ENCODE results near the gene CTNNA2.

Gene CTNNA2

GRCh38 chr2:80205498-80205897 is 692.6 kb downstream of the CTNNA2 start:
- DNase-seq: no peak
- no peak for ATAC-seq (ENCODE audit: insufficient read depth, low read depth)
- no peak overlapping the region for H3K4me2 ChIP-seq (ENCODE audit: insufficient read depth, low read length)
- no peak overlapping the region for H3K4me3 ChIP-seq (ENCODE audit: low read depth in 1 of 2, low read length in 2 of 2)
- TF ChIP-seq EZH2 (IDR thresholded peaks at IDR 0.05; ENCODE audit: borderline replicate concordance, low read depth, low read length, severe bottlenecking): no peak
- TF ChIP-seq, protein P1, sequence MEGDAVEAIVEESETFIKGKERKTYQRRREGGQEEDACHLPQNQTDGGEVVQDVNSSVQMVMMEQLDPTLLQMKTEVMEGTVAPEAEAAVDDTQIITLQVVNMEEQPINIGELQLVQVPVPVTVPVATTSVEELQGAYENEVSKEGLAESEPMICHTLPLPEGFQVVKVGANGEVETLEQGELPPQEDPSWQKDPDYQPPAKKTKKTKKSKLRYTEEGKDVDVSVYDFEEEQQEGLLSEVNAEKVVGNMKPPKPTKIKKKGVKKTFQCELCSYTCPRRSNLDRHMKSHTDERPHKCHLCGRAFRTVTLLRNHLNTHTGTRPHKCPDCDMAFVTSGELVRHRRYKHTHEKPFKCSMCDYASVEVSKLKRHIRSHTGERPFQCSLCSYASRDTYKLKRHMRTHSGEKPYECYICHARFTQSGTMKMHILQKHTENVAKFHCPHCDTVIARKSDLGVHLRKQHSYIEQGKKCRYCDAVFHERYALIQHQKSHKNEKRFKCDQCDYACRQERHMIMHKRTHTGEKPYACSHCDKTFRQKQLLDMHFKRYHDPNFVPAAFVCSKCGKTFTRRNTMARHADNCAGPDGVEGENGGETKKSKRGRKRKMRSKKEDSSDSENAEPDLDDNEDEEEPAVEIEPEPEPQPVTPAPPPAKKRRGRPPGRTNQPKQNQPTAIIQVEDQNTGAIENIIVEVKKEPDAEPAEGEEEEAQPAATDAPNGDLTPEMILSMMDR (IDR thresholded peaks at IDR 0.05; ENCODE audit: borderline replicate concordance, extremely low read depth, low read length, poor library complexity, severe bottlenecking): no peak
- no peak overlapping the region for H3K27ac ChIP-seq (ENCODE audit: low read length)
- no peaks in the 10 kb centered on the region for H3K79me2 ChIP-seq (ENCODE audit: insufficient read depth, low read length)
- H3K9me3 ChIP-seq (ENCODE audit: insufficient read depth, low read length, severe bottlenecking): peaks cover 10% of the 10 kb centered on the region
- H3K9ac ChIP-seq (ENCODE audit: low read depth, low read length): no peak overlapping the region
- no peak overlapping the region for H2AFZ ChIP-seq (ENCODE audit: low read depth, low read length)
- H3K4me1 ChIP-seq (ENCODE audit: insufficient read depth, low read length): no peaks in the 10 kb centered on the region
- H3K27me3 ChIP-seq (ENCODE audit: insufficient read depth, low read length, poor library complexity): no peaks in the 10 kb centered on the region
- no peaks in the 10 kb centered on the region for H4K20me1 ChIP-seq (ENCODE audit: insufficient read depth, low read length)
- H3K36me3 ChIP-seq (ENCODE audit: insufficient read depth, low read length): no peaks in the 10 kb centered on the region

- Histone ChIP-seq H3K9ac (ENCODE audit: low read depth, low read length) (no peak overlapping the region), H3K36me3 (ENCODE audit: insufficient read depth, low read length) (no peaks in the 10 kb centered on the region), H3K27ac (ENCODE audit: low read length) (no peak overlapping the region), H3K4me3 (ENCODE audit: low read depth in 1 of 2, low read length in 2 of 2) (no peak overlapping the region), H3K79me2 (ENCODE audit: insufficient read depth, low read length) (no peaks in the 10 kb centered on the region), H4K20me1 (ENCODE audit: insufficient read depth, low read length) (no peaks in the 10 kb centered on the region), H3K4me2 (ENCODE audit: insufficient read depth, low read length) (no peak overlapping the region), H3K27me3 (ENCODE audit: insufficient read depth, low read length, poor library complexity) (no peaks in the 10 kb centered on the region), H3K4me1 (ENCODE audit: insufficient read depth, low read length) (no peaks in the 10 kb centered on the region), H3K9me3 (ENCODE audit: insufficient read depth, low read length, severe bottlenecking) (peaks cover 3% of the 10 kb centered on the region), H2AFZ (ENCODE audit: low read depth, low read length) (no peak overlapping the region)
- no peak for DNase-seq
- no peak for ATAC-seq (ENCODE audit: insufficient read depth, low read depth)
- TF ChIP-seq EZH2 (IDR thresholded peaks at IDR 0.05; ENCODE audit: borderline replicate concordance, low read depth, low read length, severe bottlenecking): no peak
- TF ChIP-seq, protein P1 (IDR thresholded peaks at IDR 0.05; ENCODE audit: borderline replicate concordance, extremely low read depth, low read length, poor library complexity, severe bottlenecking): no peak
These were observed 696.6 kb downstream of the CTNNA2 start for GRCh38 chr2:80209458-80209857.

DNA sequence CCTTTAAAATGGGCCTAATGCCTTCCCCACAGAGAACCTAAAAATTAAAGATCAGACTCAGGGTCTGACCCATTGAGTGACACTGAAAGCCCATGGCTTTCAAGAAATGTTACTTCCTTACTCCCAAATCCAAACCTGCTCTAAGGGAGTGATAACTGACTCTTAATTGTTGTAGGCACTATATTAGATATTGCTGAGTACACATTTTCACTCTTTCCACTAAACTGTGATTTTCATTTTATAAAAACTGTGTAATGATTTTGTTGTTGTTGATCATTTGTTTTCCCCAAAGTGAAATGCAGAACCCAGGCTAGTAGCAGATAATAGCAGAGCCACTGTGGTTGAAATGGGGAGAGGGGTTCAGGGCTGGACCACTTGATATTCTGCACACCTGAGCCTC is 704.6 kb downstream of the CTNNA2 start:
- ATAC-seq (ENCODE audit: insufficient read depth, low read depth) (no peak), DNase-seq (no peak)
- TF ChIP-seq, protein P1 (IDR thresholded peaks at IDR 0.05; ENCODE audit: borderline replicate concordance, extremely low read depth, low read length, poor library complexity, severe bottlenecking): no peak
- no peak for TF ChIP-seq EZH2 (IDR thresholded peaks at IDR 0.05; ENCODE audit: borderline replicate concordance, low read depth, low read length, severe bottlenecking)
- Histone ChIP-seq H3K36me3 (ENCODE audit: insufficient read depth, low read length) (no peaks in the 10 kb centered on the region), H2AFZ (ENCODE audit: low read depth, low read length) (no peak overlapping the region), H3K4me1 (ENCODE audit: insufficient read depth, low read length) (no peaks in the 10 kb centered on the region), H3K27ac (ENCODE audit: low read length) (no peak overlapping the region), H3K27me3 (ENCODE audit: insufficient read depth, low read length, poor library complexity) (no peaks in the 10 kb centered on the region), H3K4me3 (ENCODE audit: low read depth in 1 of 2, low read length in 2 of 2) (no peak overlapping the region), H3K9me3 (ENCODE audit: insufficient read depth, low read length, severe bottlenecking) (no peaks in the 10 kb centered on the region), H3K79me2 (ENCODE audit: insufficient read depth, low read length) (no peaks in the 10 kb centered on the region), H3K4me2 (ENCODE audit: insufficient read depth, low read length) (no peak overlapping the region), H4K20me1 (ENCODE audit: insufficient read depth, low read length) (no peaks in the 10 kb centered on the region), H3K9ac (ENCODE audit: low read depth, low read length) (no peak overlapping the region)

GRCh38 chr2:80222644-80223043 is 709.8 kb downstream of the CTNNA2 start:
- no peaks in the 10 kb centered on the region for H3K4me1 ChIP-seq (ENCODE audit: insufficient read depth, low read length)
- H3K36me3 ChIP-seq (ENCODE audit: insufficient read depth, low read length): no peaks in the 10 kb centered on the region
- no peaks in the 10 kb centered on the region for H3K79me2 ChIP-seq (ENCODE audit: insufficient read depth, low read length)
- no peaks in the 10 kb centered on the region for H3K9me3 ChIP-seq (ENCODE audit: insufficient read depth, low read length, severe bottlenecking)
- TF ChIP-seq, protein P1 (IDR thresholded peaks at IDR 0.05; ENCODE audit: borderline replicate concordance, extremely low read depth, low read length, poor library complexity, severe bottlenecking): no peak
- TF ChIP-seq EZH2 (IDR thresholded peaks at IDR 0.05; ENCODE audit: borderline replicate concordance, low read depth, low read length, severe bottlenecking): no peak
- DNase-seq: no peak
- no peak overlapping the region for H3K4me3 ChIP-seq (ENCODE audit: low read depth in 1 of 2, low read length in 2 of 2)
- H2AFZ ChIP-seq (ENCODE audit: low read depth, low read length): no peak overlapping the region
- H3K4me2 ChIP-seq (ENCODE audit: insufficient read depth, low read length): no peak overlapping the region
- H3K9ac ChIP-seq (ENCODE audit: low read depth, low read length): no peak overlapping the region
- ATAC-seq (ENCODE audit: insufficient read depth, low read depth): no peak
- no peaks in the 10 kb centered on the region for H3K27me3 ChIP-seq (ENCODE audit: insufficient read depth, low read length, poor library complexity)
- H3K27ac ChIP-seq (ENCODE audit: low read length): no peak overlapping the region
- no peaks in the 10 kb centered on the region for H4K20me1 ChIP-seq (ENCODE audit: insufficient read depth, low read length)
